ENCODE data around the gene SDK1. TPM values are rescaled to one million over a fixed set of nuclear protein-coding genes. Genes with fewer than 3 reads are reported as not detected.

SDK1 gene
- total RNA-seq, 2 experiments from 2014 or later: 0.19 to 0.36 TPM

- no peak overlapping the region for H3K4me2 ChIP-seq (ENCODE audit: low read length)
- no peaks in the 10 kb centered on the region for H3K9me2 ChIP-seq (ENCODE audit: insufficient read depth, low read length)
- no peaks in the 10 kb centered on the region for H4K20me1 ChIP-seq (ENCODE audit: insufficient read depth, low read length)
- BruUV-seq (replicated peaks): no TSS peak
- ChIA-PET POLR2A (no interaction called here), CTCF (ENCODE audit: unreplicated experiment) (no interaction called here)
- no peaks in the 10 kb centered on the region for H3K9me3 ChIP-seq (ENCODE audit: low read length)
- no peaks in the 10 kb centered on the region for H3K36me3 ChIP-seq (ENCODE audit: insufficient read depth, low read length)
- H3K27ac ChIP-seq (ENCODE audit: low read depth, low read length, poor library complexity, severe bottlenecking): no peak overlapping the region
- no peak for DNase-seq (ENCODE audit: low spot score)
- no peak for TF ChIP-seq CTCF (conservative IDR thresholded peaks at IDR 0.05; ENCODE audit: low read length)
- no peak for TF ChIP-seq EZH2phosphoT487 (IDR thresholded peaks at IDR 0.05; ENCODE audit: borderline replicate concordance, low read depth, low read length)
- H3K4me3 ChIP-seq (ENCODE audit: low read depth, low read length, poor library complexity, severe bottlenecking): no peak overlapping the region
- H3K79me2 ChIP-seq (ENCODE audit: insufficient read depth, low read depth, low read length): no peaks in the 10 kb centered on the region
- H3K4me1 ChIP-seq (ENCODE audit: insufficient read depth, low read length, poor library complexity, severe bottlenecking): no peaks in the 10 kb centered on the region
- intact Hi-C loops (cut with micrococcal nuclease; ENCODE audit: unreplicated experiment): no loop called here
- H2AFZ ChIP-seq (ENCODE audit: low read length): no peak overlapping the region
These were observed 765.8 kb downstream of the SDK1 start for GRCh38 chr7:4066626-4067475.

GRCh38 chr7:4067476-4067760 is 766.4 kb downstream of the SDK1 start:
- Histone ChIP-seq H3K4me3 (ENCODE audit: low read depth, low read length, poor library complexity, severe bottlenecking) (no peak overlapping the region), H3K27ac (ENCODE audit: low read depth, low read length, poor library complexity, severe bottlenecking) (no peak overlapping the region), H3K4me1 (ENCODE audit: insufficient read depth, low read length, poor library complexity, severe bottlenecking) (no peaks in the 10 kb centered on the region), H2AFZ (ENCODE audit: low read length) (no peak overlapping the region), H4K20me1 (ENCODE audit: insufficient read depth, low read length) (no peaks in the 10 kb centered on the region), H3K9me2 (ENCODE audit: insufficient read depth, low read length) (no peaks in the 10 kb centered on the region), H3K4me2 (ENCODE audit: low read length) (no peak overlapping the region), H3K79me2 (ENCODE audit: insufficient read depth, low read depth, low read length) (no peaks in the 10 kb centered on the region), H3K36me3 (ENCODE audit: insufficient read depth, low read length) (no peaks in the 10 kb centered on the region), H3K9me3 (ENCODE audit: low read length) (no peaks in the 10 kb centered on the region)
- no TSS peak for BruUV-seq (replicated peaks)
- TF ChIP-seq CTCF (conservative IDR thresholded peaks at IDR 0.05; ENCODE audit: low read length) (no peak), EZH2phosphoT487 (IDR thresholded peaks at IDR 0.05; ENCODE audit: borderline replicate concordance, low read depth, low read length) (no peak)
- DNase-seq (ENCODE audit: low spot score): no peak
- ChIA-PET CTCF (ENCODE audit: unreplicated experiment) (no interaction called here), POLR2A (no interaction called here)
- intact Hi-C loops (cut with micrococcal nuclease; ENCODE audit: unreplicated experiment): no loop called here

- Histone ChIP-seq H3K9me2 (ENCODE audit: insufficient read depth, low read length) (no peaks in the 10 kb centered on the region), H3K36me3 (ENCODE audit: insufficient read depth, low read length) (no peaks in the 10 kb centered on the region), H4K20me1 (ENCODE audit: insufficient read depth, low read length) (no peaks in the 10 kb centered on the region), H3K79me2 (ENCODE audit: insufficient read depth, low read depth, low read length) (no peaks in the 10 kb centered on the region), H3K4me2 (ENCODE audit: low read length) (no peak overlapping the region), H3K4me3 (ENCODE audit: low read depth, low read length, poor library complexity, severe bottlenecking) (no peak overlapping the region), H3K27ac (ENCODE audit: low read depth, low read length, poor library complexity, severe bottlenecking) (no peak overlapping the region), H2AFZ (ENCODE audit: low read length) (no peak overlapping the region), H3K4me1 (ENCODE audit: insufficient read depth, low read length, poor library complexity, severe bottlenecking) (no peaks in the 10 kb centered on the region), H3K9me3 (ENCODE audit: low read length) (no peaks in the 10 kb centered on the region)
- no peak for DNase-seq (ENCODE audit: low spot score)
- no TSS peak for BruUV-seq (replicated peaks)
- CTCF ChIA-PET (ENCODE audit: unreplicated experiment): no interaction called here
- no peak for TF ChIP-seq EZH2phosphoT487 (IDR thresholded peaks at IDR 0.05; ENCODE audit: borderline replicate concordance, low read depth, low read length)
- TF ChIP-seq CTCF (conservative IDR thresholded peaks at IDR 0.05; ENCODE audit: low read length): no peak
- POLR2A ChIA-PET: no interaction called here
- intact Hi-C loops (cut with micrococcal nuclease; ENCODE audit: unreplicated experiment): no loop called here
These were observed 766.8 kb downstream of the SDK1 start for GRCh38 chr7:4067874-4068273.

Data from OCI-LY7 (cell line).